GM12865 (cell line): Measurements from ENCODE around the gene CCDC141.

Source experiments
- DNase-seq: peaks from one replicate; pipeline ENCODE4 v3.0.0; 2010; ENCODE audit warnings: low read depth
- H3K4me3 ChIP-seq: 2 replicates; pipeline ENCODE4 v1.5.1; 2011; ENCODE audit warnings: mild to moderate bottlenecking, low read depth, low read length, control low read depth
- TF ChIP-seq, protein P1 (sequence below): IDR thresholded peaks from 2 replicates; pipeline ENCODE4 v1.5.1; 2011; ENCODE audit warnings: low read length, control low read depth, low read depth, inconsistent platforms; ENCODE audit not compliant: insufficient read depth; ENCODE audit errors: missing control alignments

The CCDC141 gene

DNA sequence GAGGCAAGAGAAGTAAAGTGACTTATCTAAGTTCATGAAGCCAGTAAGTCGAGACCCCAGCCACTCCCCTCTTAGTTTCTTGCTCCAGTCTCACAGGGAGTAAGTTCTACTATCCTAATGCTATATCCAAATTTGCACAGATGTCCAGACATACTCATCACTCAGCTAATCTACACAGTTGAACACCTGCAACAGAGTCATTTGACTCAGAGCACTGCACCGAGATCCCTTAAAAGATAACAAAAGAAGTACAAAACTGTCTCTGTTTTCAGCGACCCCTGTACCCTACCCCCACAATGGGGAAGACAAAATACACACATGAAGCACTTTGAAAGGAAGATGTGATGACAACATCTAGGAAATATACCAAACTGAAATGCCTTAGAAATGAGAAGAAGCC lies 22.6 kb upstream of the CCDC141 start:
- no peak for DNase-seq
- TF ChIP-seq, protein P1, sequence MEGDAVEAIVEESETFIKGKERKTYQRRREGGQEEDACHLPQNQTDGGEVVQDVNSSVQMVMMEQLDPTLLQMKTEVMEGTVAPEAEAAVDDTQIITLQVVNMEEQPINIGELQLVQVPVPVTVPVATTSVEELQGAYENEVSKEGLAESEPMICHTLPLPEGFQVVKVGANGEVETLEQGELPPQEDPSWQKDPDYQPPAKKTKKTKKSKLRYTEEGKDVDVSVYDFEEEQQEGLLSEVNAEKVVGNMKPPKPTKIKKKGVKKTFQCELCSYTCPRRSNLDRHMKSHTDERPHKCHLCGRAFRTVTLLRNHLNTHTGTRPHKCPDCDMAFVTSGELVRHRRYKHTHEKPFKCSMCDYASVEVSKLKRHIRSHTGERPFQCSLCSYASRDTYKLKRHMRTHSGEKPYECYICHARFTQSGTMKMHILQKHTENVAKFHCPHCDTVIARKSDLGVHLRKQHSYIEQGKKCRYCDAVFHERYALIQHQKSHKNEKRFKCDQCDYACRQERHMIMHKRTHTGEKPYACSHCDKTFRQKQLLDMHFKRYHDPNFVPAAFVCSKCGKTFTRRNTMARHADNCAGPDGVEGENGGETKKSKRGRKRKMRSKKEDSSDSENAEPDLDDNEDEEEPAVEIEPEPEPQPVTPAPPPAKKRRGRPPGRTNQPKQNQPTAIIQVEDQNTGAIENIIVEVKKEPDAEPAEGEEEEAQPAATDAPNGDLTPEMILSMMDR, result no peak
- H3K4me3 ChIP-seq, result no peak overlapping the region

DNA sequence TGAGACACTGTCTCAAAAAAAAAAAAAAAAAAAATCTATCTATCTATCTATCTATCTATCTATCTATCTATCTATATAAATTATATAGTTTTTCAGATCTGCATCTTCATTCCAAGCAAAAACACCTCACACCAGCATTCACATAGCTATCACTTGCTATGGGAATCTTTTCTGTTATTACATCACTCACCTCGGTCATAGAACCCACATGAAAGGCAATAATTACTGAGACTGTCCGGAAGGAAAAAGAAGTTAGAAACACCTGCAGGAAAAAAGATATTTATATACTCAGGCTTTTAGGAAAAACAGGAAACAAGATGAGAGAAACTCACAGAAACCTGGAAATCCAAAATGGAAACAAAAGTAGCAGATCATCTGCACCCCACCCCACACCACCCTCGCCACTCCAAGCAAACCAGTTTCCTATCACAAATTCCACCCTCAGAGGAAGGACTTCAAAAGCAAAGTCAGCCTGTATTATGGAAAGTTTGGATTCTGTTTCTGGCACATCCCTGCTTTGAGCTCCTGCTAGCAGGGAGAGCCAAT lies 21.9 kb upstream of the CCDC141 start:
- H3K4me3 ChIP-seq, result no peak overlapping the region
- DNase-seq, result no peak
- TF ChIP-seq, protein P1, result no peak

DNA sequence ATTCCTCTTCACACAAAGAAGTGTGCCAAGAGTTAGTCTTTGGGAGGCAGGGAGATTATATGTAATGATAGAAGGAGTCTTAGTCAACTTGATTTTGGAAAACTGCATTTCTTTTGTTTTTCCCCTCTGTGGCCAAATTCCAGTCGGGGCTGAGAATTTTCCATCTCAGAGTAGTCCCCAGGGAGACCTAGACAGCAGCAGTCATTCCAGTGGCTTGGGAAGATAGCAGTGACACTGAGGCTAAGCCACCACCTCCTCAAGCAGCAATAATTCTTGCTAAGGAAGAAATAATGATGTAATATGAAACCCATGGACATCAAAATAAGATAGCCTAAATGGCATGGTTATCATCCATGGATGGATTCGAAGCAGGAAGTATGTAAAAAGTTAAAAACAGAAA lies 21.0 kb upstream of the CCDC141 start:
- no peak overlapping the region for H3K4me3 ChIP-seq
- TF ChIP-seq, protein P1, result no peak
- DNase-seq, result no peak

DNA sequence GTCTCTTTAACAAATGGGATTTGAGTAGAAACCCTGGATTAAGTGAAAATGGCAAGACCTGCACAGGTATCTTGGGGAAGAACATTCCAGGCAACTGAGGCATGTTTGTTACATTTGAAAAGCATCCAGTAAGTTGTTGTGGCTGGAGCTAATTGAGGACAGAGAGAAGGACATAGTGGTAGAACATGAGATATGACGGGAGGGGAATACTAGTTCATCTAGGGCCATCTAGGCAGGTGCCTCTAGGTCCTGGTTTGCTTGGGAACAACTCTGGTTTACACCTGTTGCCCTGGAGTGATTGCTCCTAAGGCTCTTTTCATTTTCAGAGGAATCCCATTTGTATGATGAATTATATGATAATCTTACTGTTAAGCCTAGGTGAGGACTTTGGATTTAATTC lies 19.7 kb upstream of the CCDC141 start:
- TF ChIP-seq, protein P1, result no peak
- DNase-seq, result no peak

DNA sequence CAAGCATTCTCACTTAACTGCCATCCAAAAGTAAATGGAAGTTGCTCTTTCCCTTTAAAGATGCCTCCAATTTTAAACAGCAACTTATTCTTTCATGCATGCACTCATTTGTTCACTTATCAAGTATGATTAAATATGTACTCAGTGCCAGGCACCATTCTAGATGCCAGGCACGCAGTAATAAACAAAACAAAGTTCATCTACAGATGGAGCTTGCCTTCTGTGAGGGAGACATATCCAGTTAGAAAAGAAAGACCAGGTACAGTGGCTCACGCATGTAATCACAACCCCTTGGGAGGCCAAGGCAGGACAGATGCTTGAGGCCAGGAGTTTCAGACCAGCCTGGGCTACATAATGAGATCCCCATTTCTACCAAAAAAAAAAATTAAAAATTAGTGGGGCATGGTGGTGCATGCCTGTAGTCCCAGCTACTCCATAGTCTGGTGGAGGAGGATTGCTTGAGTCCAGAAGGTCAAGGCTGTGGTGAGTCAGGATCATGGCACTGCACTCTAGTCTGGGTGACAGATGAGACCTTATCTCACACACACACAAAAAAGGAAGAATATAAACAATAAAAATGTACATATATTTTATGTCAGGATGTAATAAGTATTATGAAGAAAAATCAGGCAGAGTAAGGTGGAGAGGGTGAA lies 19.2 kb upstream of the CCDC141 start:
- DNase-seq, result no peak
- H3K4me3 ChIP-seq, result no peak overlapping the region
- TF ChIP-seq, protein P1, result no peak

More for the DNA sequence above, 19.7 kb upstream of the CCDC141 start:
- H3K4me3 ChIP-seq, result no peak overlapping the region

DNA sequence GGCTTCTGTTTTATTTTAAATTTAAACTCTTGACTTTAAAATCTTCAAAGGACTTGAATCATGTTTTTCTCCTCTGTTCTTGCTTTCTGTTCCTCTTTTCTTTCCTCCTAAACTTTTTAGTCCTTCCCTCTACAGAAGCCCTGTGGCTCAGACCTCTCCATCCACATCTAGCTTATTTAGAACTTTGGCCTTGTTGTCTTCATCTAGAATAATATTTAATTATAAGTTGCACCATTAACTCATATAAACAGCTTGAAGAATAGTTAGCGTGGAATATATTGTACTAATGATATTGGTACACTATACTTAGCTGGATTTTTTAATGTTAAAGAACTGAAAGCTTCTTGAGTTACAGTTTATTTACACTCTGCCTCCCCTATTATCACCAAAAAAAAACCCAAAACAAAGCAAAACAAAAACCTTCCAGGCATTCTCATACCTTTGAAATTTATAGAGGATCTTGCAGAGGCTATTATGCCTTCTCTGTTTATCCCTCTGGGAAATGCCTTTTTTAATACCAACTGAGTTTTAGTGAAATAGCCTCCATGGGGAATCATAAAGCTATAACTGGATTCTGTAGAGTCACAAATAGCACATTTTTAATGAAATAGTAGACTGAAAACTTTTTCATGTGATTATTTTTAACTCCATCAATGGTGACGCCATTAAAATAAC lies 9.2 kb upstream of the CCDC141 start:
- TF ChIP-seq, protein P1, result no peak
- no peak overlapping the region for H3K4me3 ChIP-seq
- DNase-seq, result peak; percentile 10
